Adipocyte (in vitro differentiated cells): ENCODE measurements around the gene BBS2.
A peak's percentile ranks its signal among the peaks of the same experiment; 100 is the strongest.

Experiments used
- DNase-seq: peaks from one replicate; pipeline ENCODE4 v3.0.0-alpha.2; 2015; ENCODE audit warnings: low read depth
- H3K27me3 ChIP-seq: replicated peaks from 2 replicates; pipeline ENCODE4 v1.7.0; 2013; ENCODE audit warnings: mild to moderate bottlenecking, low read length, moderate library complexity; ENCODE audit not compliant: control insufficient read depth, insufficient read depth
- H3K36me3 ChIP-seq: 2 replicates; pipeline ENCODE4 v1.7.0; 2013; ENCODE audit warnings: low read length, mild to moderate bottlenecking, moderate library complexity; ENCODE audit not compliant: control insufficient read depth, insufficient read depth, severe bottlenecking
- H3K4me1 ChIP-seq: 2 replicates; pipeline ENCODE4 v1.7.0; 2013; ENCODE audit warnings: mild to moderate bottlenecking, low read length, moderate library complexity; ENCODE audit not compliant: control insufficient read depth, insufficient read depth
- H3K4me3 ChIP-seq: 2 replicates; pipeline ENCODE4 v1.7.0; 2013; ENCODE audit warnings: mild to moderate bottlenecking, low read length, moderate library complexity
- H3K9ac ChIP-seq: 2 replicates; pipeline ENCODE4 v1.7.0; 2013; ENCODE audit warnings: mild to moderate bottlenecking, low read length, moderate library complexity
- H3K9me3 ChIP-seq: 2 replicates; pipeline ENCODE4 v1.7.0; 2013; ENCODE audit warnings: mild to moderate bottlenecking, low read length, moderate library complexity; ENCODE audit not compliant: control insufficient read depth

Gene BBS2

DNA sequence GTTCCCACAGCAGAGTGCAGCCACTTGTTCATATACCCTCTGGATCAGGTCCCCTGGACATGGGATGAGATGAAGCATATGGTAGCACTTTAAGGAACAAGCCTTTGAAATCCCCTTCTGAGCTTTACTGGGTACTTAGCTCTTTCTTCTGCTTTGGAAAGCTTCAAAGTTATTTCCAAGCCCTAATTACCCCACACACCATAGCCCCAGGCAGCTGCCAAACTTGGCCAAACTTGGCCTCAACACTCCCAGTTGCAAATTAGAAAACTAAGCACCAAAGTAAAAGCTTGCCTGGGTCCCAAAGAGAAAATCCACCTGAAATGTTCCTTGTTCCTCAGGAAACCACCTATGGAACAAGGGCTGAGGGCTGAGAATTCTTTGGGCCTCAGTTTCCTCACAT lies 29.3 kb upstream of the BBS2 start:
- H3K4me1 ChIP-seq = peaks cover 5% of the 10 kb centered on the region
- no peaks in the 10 kb centered on the region for H3K36me3 ChIP-seq
- H3K4me3 ChIP-seq = no peak overlapping the region
- H3K27me3 ChIP-seq = no peaks in the 10 kb centered on the region
- no peaks in the 10 kb centered on the region for H3K9me3 ChIP-seq
- no peak for DNase-seq
- no peak overlapping the region for H3K9ac ChIP-seq

DNA sequence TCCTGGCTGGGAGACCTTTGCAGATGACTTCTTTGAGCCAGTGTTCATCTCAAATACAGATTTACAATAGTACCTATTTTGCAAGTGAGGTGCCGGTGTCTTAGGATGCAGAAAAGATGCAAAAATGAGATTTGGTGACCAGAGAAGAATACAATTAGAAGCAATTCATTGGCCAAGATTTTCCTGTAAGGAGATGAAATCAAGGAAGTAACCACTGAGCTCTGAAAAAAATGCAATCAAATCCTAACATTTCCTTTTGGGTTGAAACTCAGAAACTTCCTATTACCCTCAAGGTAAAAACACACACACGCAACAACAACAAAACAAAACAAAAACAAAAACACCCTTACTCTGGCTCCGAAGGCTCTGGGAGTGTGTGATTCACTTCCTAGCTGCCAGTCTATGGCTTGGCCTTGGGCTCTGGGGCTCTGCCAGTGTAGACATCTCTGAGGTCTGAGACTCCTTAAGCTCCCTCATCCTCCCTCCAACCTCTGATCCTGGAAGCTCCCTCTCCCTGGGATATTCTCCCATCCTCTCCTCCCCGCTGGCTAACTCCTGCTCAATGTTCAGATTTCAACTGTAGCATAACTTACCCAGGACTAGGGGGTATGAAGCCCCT lies 28.2 kb upstream of the BBS2 start:
- no peak for DNase-seq
- Histone ChIP-seq H3K36me3 (no peaks in the 10 kb centered on the region), H3K9me3 (no peaks in the 10 kb centered on the region), H3K4me1 (peaks cover 5% of the 10 kb centered on the region), H3K4me3 (no peak overlapping the region), H3K27me3 (no peaks in the 10 kb centered on the region), H3K9ac (no peak overlapping the region)

DNA sequence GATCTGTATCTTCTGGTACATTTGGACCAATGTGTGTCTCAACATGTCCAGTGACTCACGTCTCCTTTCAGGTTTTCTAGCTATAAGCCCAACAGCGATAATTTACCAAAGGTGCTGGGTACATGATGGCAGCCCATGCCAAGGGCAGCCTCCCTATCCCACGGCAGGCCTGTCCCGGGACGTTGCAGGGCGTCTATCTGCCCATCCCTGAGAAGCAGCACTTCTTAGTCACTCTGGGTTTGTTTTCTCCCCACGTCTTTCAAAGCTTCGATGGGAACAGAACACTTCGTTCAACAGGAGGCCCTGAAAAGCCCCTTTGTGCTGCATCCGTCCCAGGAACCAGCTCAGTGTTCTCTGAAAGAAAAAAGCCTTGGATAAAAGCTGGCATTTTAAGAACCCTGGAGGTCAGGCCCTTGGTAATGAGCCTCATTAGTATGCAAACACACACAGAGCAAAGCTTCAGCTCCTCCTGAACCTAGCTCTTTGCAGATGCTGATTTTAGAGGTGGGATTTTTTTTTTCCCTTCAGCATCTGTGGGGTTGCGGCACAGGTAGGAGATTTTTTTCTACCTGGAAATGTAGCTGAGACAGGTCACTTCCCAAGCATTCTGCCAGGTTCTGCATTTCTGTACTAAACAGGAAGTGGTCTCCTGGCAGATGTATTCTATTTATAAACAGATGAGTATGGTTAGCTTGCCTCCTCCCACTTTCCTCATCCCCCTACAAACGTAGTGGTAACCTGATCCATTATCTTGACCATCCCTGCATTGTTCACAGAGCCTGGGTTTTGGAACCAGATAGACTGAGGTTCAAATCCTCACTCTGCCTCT lies 27.5 kb upstream of the BBS2 start:
- Histone ChIP-seq H3K9me3 (no peaks in the 10 kb centered on the region), H3K36me3 (no peaks in the 10 kb centered on the region), H3K4me3 (no peak overlapping the region), H3K9ac (no peak overlapping the region), H3K27me3 (no peaks in the 10 kb centered on the region), H3K4me1 (peaks cover 5% of the 10 kb centered on the region)
- DNase-seq = no peak

DNA sequence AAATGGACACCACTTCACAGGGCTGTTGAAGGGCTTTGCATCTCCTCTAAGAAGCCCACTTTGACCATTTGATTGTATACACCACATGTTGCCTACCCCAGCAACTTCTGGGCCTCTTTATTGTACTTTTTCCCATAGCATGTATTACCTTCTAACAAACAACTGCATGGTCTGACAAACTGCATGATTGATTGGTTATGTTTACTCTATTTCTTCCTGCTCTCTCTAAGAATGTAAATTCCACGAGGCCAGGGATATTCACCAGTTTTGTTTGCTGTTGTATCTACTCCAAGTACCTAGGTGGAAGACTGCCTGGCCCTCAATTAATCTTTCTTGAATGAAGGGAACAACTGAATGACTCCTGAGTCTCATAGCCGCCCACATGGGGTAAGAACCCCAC lies 22.2 kb upstream of the BBS2 start:
- peaks cover 7% of the 10 kb centered on the region for H3K4me1 ChIP-seq
- no peaks in the 10 kb centered on the region for H3K36me3 ChIP-seq
- H3K4me3 ChIP-seq = no peak overlapping the region
- no peak overlapping the region for H3K9ac ChIP-seq
- H3K9me3 ChIP-seq = no peaks in the 10 kb centered on the region
- DNase-seq = no peak
- H3K27me3 ChIP-seq = peaks cover under 1% of the 10 kb centered on the region

DNA sequence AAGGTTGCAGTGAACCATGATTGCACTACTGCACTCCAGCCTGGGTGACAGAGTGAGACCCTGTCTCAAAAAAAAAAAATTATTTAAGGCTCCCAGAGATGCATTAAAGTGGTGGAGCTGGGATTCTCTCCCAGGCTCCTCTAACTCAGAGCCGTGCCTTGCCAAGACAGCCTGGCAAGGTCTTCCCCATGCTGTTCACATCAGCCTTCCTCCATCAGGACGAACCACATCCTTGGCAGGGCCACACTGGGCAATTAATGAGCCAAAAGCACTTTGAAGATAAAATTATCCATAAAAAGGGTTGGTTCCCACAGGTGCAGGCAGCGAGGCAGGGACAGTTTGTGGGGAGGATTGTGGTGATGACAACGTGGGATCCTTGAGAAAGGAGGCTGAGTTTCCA lies 19.8 kb upstream of the BBS2 start:
- H3K4me1 ChIP-seq = peaks cover 11% of the 10 kb centered on the region
- no peak for DNase-seq
- no peaks in the 10 kb centered on the region for H3K9me3 ChIP-seq
- H3K9ac ChIP-seq = no peak overlapping the region
- no peaks in the 10 kb centered on the region for H3K36me3 ChIP-seq
- H3K4me3 ChIP-seq = no peak overlapping the region
- H3K27me3 ChIP-seq = peaks cover 10% of the 10 kb centered on the region

DNA sequence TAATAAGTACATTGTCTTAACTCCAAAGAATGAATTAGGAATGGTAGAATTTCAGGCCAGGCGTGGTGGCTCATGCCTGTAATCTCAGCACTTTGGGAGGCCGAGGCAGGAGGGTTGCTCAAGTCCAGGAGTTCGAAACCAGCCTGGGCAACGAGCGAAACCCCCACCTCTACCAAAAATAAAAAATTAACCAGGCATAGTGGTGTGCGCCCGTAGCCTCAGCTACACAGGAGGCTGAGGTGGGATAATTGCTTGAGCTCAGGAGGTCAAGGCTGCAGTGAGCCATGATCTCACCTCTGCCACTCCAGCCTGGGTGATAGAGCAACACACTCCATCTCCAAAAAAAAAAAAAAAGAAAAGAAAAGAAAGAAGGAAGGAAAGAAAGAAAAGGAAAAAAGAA lies 18.5 kb upstream of the BBS2 start:
- Histone ChIP-seq H3K4me3 (no peak overlapping the region), H3K36me3 (no peaks in the 10 kb centered on the region), H3K9ac (no peak overlapping the region), H3K27me3 (peaks cover 10% of the 10 kb centered on the region), H3K9me3 (no peaks in the 10 kb centered on the region), H3K4me1 (peaks cover 16% of the 10 kb centered on the region)
- no peak for DNase-seq

DNA sequence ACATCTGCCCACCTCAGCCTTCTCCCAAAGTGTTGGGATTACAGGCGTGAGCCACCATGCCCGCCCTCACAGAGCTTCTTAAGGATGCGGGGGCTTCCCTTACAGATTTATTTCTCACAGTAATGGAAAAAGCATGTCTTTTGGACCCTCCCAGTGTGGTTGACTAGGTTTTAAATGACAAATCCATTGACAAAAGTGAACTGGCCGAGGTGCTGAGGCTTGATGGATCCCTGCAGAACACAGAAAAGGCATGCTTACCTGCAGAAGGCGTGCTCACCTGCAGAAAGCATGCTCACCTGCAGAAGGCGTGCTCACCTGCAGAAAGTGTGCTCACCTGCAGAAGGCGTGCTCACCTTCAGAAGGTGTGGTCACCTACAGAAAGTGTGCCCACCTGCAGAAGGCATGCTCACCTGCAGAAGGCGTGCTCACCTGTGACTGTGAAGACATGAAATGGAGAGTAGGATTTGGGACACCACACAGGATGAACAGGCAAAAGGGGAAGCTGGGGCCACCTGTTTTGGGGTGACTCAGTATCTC lies 15.1 kb upstream of the BBS2 start:
- Histone ChIP-seq H3K4me3 (no peak overlapping the region), H3K27me3 (peaks cover 10% of the 10 kb centered on the region), H3K9me3 (no peaks in the 10 kb centered on the region), H3K4me1 (peaks cover 13% of the 10 kb centered on the region), H3K36me3 (no peaks in the 10 kb centered on the region), H3K9ac (no peak overlapping the region)
- DNase-seq = no peak

DNA sequence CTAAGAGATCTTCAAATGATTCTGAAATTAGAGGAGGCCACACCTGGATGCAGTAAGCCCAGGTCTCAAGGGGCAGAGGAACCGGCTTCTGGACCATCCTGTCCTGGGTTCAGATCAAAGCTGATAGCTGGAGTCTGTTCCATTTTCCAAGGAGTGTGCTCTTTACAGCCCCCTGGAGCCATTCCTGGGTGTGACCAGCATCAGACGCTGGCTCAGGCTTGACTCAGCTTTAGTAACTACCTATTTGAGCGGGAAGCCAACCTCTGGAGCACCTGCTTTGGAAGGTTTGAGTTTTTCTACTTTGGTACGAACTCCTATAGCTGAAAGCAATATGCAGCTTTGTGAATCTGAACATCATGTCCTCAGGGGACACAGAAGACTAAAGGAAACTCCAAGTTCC lies 12.9 kb upstream of the BBS2 start:
- Histone ChIP-seq H3K4me3 (no peak overlapping the region), H3K9me3 (no peaks in the 10 kb centered on the region), H3K4me1 (peaks cover 9% of the 10 kb centered on the region), H3K27me3 (peaks cover 10% of the 10 kb centered on the region), H3K36me3 (no peaks in the 10 kb centered on the region), H3K9ac (no peak overlapping the region)
- DNase-seq = no peak

DNA sequence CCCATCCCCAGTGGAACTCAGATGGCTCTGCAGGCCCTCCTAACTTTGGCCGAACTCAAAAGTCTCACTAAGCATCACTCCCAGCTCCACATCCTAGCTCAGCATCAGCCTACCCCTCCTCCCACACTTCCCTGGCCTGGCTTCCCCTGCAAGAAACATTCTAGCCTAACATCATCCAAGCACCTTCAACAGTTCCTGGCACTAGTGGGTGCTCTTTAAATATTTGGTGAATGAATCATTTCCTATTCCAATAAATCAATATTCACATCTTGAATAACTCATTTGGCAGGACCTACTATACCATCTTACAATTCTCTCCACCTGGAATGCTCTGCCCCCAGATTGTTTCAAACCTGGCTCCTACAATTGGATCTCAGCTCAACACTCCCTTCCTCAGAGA lies 11.0 kb upstream of the BBS2 start:
- no peaks in the 10 kb centered on the region for H3K27me3 ChIP-seq
- no peak for DNase-seq
- no peak overlapping the region for H3K9ac ChIP-seq
- no peaks in the 10 kb centered on the region for H3K9me3 ChIP-seq
- peaks cover 9% of the 10 kb centered on the region for H3K4me1 ChIP-seq
- H3K36me3 ChIP-seq = no peaks in the 10 kb centered on the region
- H3K4me3 ChIP-seq = no peak overlapping the region

DNA sequence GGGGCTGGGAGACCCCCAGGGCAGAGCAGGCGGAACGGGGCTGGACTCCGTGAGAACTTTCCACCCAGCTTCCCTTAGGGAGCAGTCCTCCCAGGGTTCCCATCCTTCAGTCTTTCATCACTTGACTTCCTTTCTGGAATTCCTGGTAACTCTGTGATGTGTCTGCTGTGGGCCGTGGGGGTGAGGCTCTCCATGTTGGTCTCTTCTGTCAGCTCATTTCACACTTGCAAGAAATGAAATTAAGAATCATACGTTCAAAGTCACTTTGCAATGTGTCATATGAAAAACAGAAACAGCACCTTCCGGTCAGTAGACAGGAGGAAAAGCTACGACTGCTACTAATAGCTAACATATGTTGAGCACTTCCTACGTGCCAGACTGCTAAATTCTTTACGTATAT lies 5.4 kb upstream of the BBS2 start:
- Histone ChIP-seq H3K9ac (no peak overlapping the region), H3K36me3 (no peaks in the 10 kb centered on the region), H3K4me3 (no peak overlapping the region), H3K4me1 (peaks cover 11% of the 10 kb centered on the region), H3K27me3 (no peaks in the 10 kb centered on the region), H3K9me3 (no peaks in the 10 kb centered on the region)
- DNase-seq = peak; percentile 65

DNA sequence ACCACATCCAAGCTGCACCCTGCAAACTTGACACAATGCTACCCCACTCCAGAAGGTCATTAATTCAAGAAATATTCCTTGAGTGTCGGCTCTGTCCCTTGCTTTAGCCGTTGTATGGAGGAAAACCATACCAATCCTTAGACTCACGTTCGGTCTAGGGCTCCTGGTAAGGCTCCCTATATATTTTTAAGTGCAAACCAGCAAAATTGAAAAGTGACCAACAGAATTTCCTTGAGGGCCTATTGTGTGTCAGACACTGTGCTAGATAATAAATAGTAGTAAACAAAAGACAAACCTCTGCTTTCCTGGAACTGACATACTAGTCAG lies 390 bp upstream of the BBS2 start:
- Histone ChIP-seq H3K9me3 (no peaks in the 10 kb centered on the region), H3K4me1 (peaks cover 18% of the 10 kb centered on the region), H3K9ac (peak overlapping the region; percentile 93), H3K36me3 (no peaks in the 10 kb centered on the region), H3K27me3 (no peaks in the 10 kb centered on the region), H3K4me3 (peak overlapping the region; percentile 95)
- DNase-seq = no peak
